KOPT-K1 (cell line): ENCODE data around the gene LRWD1.
"Not testable (repeated sequence)": the region's sequence is repeated elsewhere in the genome, so short reads cannot be mapped to it uniquely, and the experiment has no call there.

Experiments used
- H3K27ac ChIP-seq: fragments of 200-600 bp; sonication (generic); 2 replicates; pipeline ENCODE4 v1.5.1; 2016; ENCODE audit warnings: antibody characterized with exemption, mild to moderate bottlenecking, low read depth, low read length; ENCODE audit not compliant: poor library complexity, severe bottlenecking
- H3K36me3 ChIP-seq: fragments of 200-600 bp; sonication (generic); 2 replicates; pipeline ENCODE4 v1.5.1; 2017; ENCODE audit warnings: antibody characterized with exemption, mild to moderate bottlenecking, low read length, moderate library complexity; ENCODE audit not compliant: insufficient read depth
- H3K9me3 ChIP-seq: fragments of 200-600 bp; sonication (generic); 2 replicates; pipeline ENCODE4 v1.5.1; 2017; ENCODE audit warnings: antibody characterized with exemption, low read length, mild to moderate bottlenecking; ENCODE audit not compliant: insufficient read depth, poor library complexity, severe bottlenecking

The LRWD1 gene

DNA sequence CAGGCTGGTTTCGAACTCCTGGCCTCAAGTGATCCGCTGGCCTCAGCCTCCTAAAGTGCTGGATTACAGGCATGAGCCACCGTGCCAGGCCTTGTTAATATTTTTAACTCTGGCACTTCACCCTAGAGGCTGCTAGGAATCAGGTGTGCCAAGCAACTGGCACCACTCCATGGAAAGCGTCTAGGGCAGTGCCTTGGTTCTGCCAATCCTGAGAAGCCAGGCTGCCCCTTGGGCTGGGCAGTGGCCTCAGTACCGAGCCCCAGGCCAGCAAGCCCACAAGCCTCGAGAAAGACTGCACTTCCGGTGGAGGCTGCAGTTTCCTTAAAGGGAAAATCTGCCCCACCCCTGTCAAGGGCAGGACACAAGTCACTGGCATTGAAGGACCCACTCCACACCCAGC lies 11.5 kb upstream of the LRWD1 start:
- H3K9me3 ChIP-seq = no peaks in the 10 kb centered on the region
- peaks cover 33% of the 10 kb centered on the region for H3K36me3 ChIP-seq
- H3K27ac ChIP-seq = no peak overlapping the region

DNA sequence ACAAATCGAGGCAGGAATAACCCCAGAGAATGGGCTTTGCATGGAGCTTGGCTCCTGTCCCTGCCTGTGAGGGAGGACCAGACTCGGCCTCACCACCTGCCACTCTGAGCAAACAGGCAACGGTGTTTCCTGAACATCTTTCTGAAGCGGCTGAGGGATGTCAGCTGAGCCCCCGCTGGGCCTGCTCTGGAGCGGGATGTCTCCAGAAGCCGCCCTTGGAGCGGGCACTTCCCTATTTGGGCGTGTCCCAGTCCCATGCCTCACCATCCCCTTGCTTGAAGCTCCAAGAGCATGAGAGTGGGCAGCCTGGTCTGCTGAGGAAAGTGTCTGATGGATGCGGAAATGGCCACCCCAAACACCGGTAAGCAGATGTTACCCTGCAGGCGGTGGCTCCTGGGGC lies 10.3 kb upstream of the LRWD1 start:
- H3K36me3 ChIP-seq = peaks cover 40% of the 10 kb centered on the region
- H3K27ac ChIP-seq = no peak overlapping the region
- H3K9me3 ChIP-seq = no peaks in the 10 kb centered on the region

GRCh38 chr7:102454932-102455331 lies 9.9 kb upstream of the LRWD1 start:
- H3K27ac ChIP-seq, H3K9me3 ChIP-seq: not testable (repeated sequence)
- peaks cover 40% of the 10 kb centered on the region for H3K36me3 ChIP-seq

GRCh38 chr7:102455596-102455995 lies 9.2 kb upstream of the LRWD1 start:
- Histone ChIP-seq H3K36me3 (peaks cover 40% of the 10 kb centered on the region), H3K9me3 (no peaks in the 10 kb centered on the region), H3K27ac (no peak overlapping the region)

DNA sequence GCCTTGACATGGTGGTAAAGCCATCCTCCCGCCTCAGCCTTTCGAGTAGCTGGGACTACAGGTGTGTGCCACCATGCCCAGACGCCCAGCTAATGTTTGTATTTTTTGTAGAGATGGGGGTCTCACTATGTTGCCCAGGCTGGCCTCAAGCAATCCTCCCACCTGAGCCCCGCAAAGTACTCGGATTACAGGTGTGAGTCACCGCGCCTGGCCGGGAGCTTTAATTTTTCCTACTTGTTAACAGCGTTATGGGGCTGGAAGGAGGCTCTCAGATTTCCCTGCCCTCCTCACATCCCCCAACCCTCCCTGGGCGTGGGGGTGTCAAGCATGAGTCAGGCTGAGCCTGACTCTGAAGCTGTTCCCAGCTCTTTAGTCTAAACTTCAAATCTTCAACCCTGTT lies 8.5 kb upstream of the LRWD1 start:
- no peak overlapping the region for H3K27ac ChIP-seq
- H3K9me3 ChIP-seq = no peaks in the 10 kb centered on the region
- H3K36me3 ChIP-seq = peaks cover 40% of the 10 kb centered on the region

DNA sequence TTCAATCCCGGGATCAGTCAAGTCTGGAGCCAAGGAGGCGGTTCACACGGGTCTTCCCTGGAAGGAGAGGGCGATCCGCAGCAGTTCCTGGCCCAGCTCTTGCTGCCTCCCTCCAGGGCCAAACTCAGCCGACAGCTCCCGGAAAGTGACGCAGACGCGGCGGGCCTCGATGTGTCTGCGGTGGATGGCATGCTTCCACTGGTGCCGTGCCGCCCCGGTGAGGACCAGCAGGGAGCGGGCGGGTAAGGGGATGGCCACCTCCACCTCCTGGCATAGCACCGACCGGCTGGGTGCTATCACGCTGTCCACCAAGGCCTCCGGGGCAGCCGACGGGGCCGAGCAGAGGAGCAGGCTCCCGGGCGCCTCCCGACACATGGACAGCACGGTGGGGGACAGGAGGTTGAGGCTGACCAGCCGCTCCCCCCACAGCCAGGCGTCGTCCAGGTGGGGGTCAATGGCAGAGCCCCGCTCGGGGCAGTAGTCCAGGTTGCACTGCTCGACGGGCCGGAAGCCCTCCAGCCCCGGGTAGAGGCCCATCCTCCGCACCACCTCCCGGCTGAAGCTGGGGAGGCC lies 7.3 kb upstream of the LRWD1 start:
- Histone ChIP-seq H3K36me3 (peaks cover 40% of the 10 kb centered on the region), H3K27ac (no peak overlapping the region), H3K9me3 (no peaks in the 10 kb centered on the region)

GRCh38 chr7:102459221-102459844 lies 5.5 kb upstream of the LRWD1 start:
- Histone ChIP-seq H3K27ac (no peak overlapping the region), H3K9me3 (no peaks in the 10 kb centered on the region), H3K36me3 (peaks cover 40% of the 10 kb centered on the region)

DNA sequence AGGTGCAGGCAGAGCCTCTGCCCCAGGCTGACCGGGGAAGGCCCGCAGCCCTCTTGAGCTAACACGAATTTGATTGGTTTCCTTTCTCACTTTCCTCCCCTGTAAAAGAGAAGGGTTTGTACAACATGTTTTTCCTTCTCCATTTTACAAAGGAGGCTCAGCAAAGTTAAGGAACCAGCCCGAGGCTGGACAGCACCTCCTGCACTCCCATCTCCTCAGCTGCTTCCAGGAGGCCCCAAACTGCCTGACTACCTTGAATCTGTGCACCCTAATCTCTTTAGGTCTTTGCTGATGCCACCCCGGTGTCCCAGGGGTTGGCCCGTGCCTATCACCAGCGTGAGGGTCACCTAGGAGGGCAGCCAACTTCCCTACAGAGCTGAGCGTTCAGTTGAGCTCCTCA lies 4.3 kb upstream of the LRWD1 start:
- H3K36me3 ChIP-seq = peaks cover 40% of the 10 kb centered on the region
- H3K27ac ChIP-seq = no peak overlapping the region
- H3K9me3 ChIP-seq = no peaks in the 10 kb centered on the region

DNA sequence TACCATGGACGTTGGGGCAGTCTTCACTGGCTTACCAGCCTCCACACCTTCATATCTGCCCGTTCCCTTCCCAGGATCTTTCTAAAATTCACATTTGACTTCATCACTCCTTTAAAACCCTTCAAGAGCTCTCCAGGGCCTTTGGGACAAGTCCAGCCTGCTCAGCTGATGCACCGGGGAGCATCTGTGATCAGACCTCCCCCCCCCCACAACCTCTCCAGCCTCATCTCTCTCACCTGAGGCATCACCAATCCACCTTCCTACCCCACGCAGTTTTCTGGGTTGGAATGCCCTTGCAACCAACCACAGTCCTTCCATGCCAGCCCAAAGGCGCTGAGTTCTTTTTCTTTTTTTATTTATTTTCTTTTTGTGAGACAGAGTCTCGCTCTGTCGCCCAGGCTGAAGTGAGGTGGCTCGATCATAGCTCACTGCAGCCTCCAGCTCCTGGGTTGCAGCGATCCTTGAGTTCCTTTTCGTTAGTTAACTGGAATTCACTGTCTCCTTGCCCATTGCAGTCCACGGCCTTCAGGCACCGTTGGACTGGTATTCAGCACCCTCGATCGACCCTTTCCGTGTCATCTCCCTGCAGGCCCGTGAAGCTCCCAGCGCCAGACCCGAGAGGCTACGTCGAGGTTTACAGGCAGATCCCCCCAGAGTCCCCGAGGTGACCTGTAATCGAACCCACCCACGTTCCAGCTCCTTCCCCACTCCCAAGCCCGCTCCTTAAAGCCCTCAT lies 775 bp upstream of the LRWD1 start:
- Histone ChIP-seq H3K9me3 (no peaks in the 10 kb centered on the region), H3K36me3 (peaks cover 22% of the 10 kb centered on the region; the same call in 1 of the 2 replicates), H3K27ac (peak overlapping the region; percentile 76)

DNA sequence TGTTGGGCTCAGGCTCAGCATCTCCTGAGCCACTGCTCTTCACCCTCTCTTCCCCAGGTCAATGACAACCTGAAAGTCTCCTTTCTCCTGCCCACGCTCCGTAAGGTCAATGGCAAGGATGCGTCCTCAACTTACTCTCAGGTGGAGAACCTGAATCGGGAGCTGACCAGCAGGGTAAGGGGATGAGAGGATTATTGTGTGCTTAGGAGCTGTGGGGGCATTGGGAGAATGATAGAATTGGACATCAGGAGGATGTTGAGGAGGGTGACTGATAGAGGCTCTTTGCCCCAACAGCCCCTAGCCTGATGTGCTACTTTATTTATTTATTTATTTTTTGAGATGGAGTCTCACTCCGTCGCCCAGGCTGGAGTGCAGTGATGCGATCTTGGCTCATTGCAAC lies 1.3 kb downstream of the LRWD1 start:
- no peak overlapping the region for H3K27ac ChIP-seq
- peaks cover 35% of the 10 kb centered on the region for H3K36me3 ChIP-seq
- H3K9me3 ChIP-seq = no peaks in the 10 kb centered on the region

GRCh38 chr7:102467581-102468477 lies 3.0 kb downstream of the LRWD1 start:
- Histone ChIP-seq H3K27ac (no peak overlapping the region), H3K9me3 (no peaks in the 10 kb centered on the region), H3K36me3 (peaks cover 50% of the 10 kb centered on the region)

- no peak overlapping the region for H3K27ac ChIP-seq
- peaks cover 59% of the 10 kb centered on the region for H3K36me3 ChIP-seq
- H3K9me3 ChIP-seq = no peaks in the 10 kb centered on the region
Observed at GRCh38 chr7:102468478-102469350, 3.9 kb downstream of the LRWD1 start.

DNA sequence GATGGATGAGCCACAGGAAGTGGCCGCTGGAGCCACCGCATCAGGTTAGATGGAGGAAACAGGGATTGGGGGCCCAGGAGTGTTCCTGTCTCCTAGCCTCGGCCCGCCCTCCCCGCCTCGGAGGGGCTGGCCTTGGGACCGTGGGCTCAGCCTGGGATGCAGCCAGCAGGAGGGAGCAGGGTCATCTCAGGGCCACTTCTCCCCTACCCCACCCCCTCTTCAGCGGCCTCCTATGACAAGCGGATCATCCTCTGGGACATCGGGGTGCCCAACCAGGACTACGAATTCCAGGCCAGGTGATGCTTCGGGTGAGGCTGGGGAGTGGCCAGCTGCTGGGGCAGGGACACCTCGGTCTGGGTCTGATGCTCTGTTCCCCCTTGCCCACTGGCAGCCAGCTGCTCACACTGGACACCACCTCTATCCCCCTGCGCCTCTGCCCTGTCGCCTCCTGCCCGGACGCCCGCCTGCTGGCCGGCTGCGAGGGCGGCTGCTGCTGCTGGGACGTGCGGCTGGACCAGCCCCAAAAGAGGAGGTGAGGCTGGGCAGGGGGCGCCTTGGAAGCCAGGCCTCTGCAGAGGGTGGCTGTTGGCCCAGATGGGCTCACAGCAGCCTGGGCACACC lies 4.7 kb downstream of the LRWD1 start:
- H3K36me3 ChIP-seq = peaks cover 63% of the 10 kb centered on the region
- H3K27ac ChIP-seq = no peak overlapping the region

More for the DNA sequence above, 4.7 kb downstream of the LRWD1 start:
- no peaks in the 10 kb centered on the region for H3K9me3 ChIP-seq
